NCI-H1105 treated with DMSO at 0.1 percent for 48 hours (cell line): ENCODE data around the gene CAMSAP2.

Source experiments
- DNase-seq: peaks from one replicate; lab custom pipeline; 2025; lab: John Stamatoyannopoulos, UW

Gene CAMSAP2

GRCh38 chr1:200838676-200839445, 100.2 kb downstream of the CAMSAP2 start:
- DNase-seq: no peak

- DNase-seq: no peak
Observed at GRCh38 chr1:200845360-200845759, 106.7 kb downstream of the CAMSAP2 start.

GRCh38 chr1:200846398-200846797, 107.7 kb downstream of the CAMSAP2 start:
- DNase-seq: no peak

- no peak for DNase-seq
Observed at GRCh38 chr1:200849430-200849829, 110.7 kb downstream of the CAMSAP2 start.

GRCh38 chr1:200850554-200850953, 111.9 kb downstream of the CAMSAP2 start:
- DNase-seq: no peak

GRCh38 chr1:200856716-200857357, 118.1 kb downstream of the CAMSAP2 start:
- no peak for DNase-seq

GRCh38 chr1:200857804-200858203, 119.1 kb downstream of the CAMSAP2 start:
- no peak for DNase-seq

GRCh38 chr1:200861937-200862647, 123.4 kb downstream of the CAMSAP2 start:
- DNase-seq: no peak

GRCh38 chr1:200862713-200863415, 124.2 kb downstream of the CAMSAP2 start:
- no peak for DNase-seq

- no peak for DNase-seq
Observed at GRCh38 chr1:200866116-200866515, 127.4 kb downstream of the CAMSAP2 start.

GRCh38 chr1:200866521-200866920, 127.8 kb downstream of the CAMSAP2 start:
- no peak for DNase-seq

- DNase-seq: peak; percentile 33
Observed at GRCh38 chr1:200867018-200867811, 128.5 kb downstream of the CAMSAP2 start.

- no peak for DNase-seq
Observed at GRCh38 chr1:200869376-200869752, 130.7 kb downstream of the CAMSAP2 start.

- no peak for DNase-seq
Observed at GRCh38 chr1:200869753-200870391, 131.2 kb downstream of the CAMSAP2 start.

GRCh38 chr1:200872446-200873115, 133.9 kb downstream of the CAMSAP2 start, which contains the start of gene GPR25:
Gene GPR25 (plus strand): TSS chr1:200872981. CDS start chr1:200873038, 57 bp downstream.
- no peak for DNase-seq

- no peak for DNase-seq
Observed at GRCh38 chr1:200873116-200873670, 134.5 kb downstream of the CAMSAP2 start.

GRCh38 chr1:200873671-200874397, 135.1 kb downstream of the CAMSAP2 start:
- no peak for DNase-seq

GRCh38 chr1:200874694-200875093, 136.0 kb downstream of the CAMSAP2 start:
- no peak for DNase-seq

GRCh38 chr1:200875416-200875815, 136.7 kb downstream of the CAMSAP2 start:
- no peak for DNase-seq
